Esophagus muscularis mucosa (tissue), 3 donors: Measurements from ENCODE around the gene DOK6.

ENCODE experiments used
- CTCF ChIP-seq, 3 experiments: fragments of 200-600 bp in 2 of 3; fragments of 450-650 bp in 1 of 3; sonication (generic) in 2 of 3; IDR thresholded peaks; one replicate each; pipeline ENCODE4 v1.5.1; 2017 to 2019; ENCODE audit warnings: antibody characterized with exemption in 3 of 3, mild to moderate bottlenecking in 2 of 3, moderate library complexity in 1 of 3
- POLR2A ChIP-seq: fragments of 450-650 bp; IDR thresholded peaks from one replicate; pipeline ENCODE4 v1.6.1; 2017; ENCODE audit warnings: antibody characterized with exemption, moderate library complexity, mild to moderate bottlenecking, low read depth

GRCh38 chr18:69887256-69887655 lies 486.6 kb downstream of the DOK6 start:
- TF ChIP-seq CTCF (IDR thresholded peaks at IDR 0.05) (no peak), POLR2A (no peak)
